Mesenchymal stem cell (in vitro differentiated cells and primary cell): ENCODE results near the gene TERB1.

Source experiments
- DNase-seq: peaks from one replicate; pipeline ENCODE4 v3.0.0-alpha.2; 2013
- H2AFZ ChIP-seq: one replicate; pipeline ENCODE4 v1.6.1; 2013; ENCODE audit warnings: low read depth, mild to moderate bottlenecking, control low read depth, inconsistent platforms, low read length, moderate library complexity
- H2AK5ac ChIP-seq: 2 replicates; pipeline ENCODE4 v1.6.1; 2013; ENCODE audit warnings: low read length, moderate library complexity, mild to moderate bottlenecking, inconsistent platforms; ENCODE audit not compliant: severe bottlenecking
- H2BK120ac ChIP-seq: one replicate; pipeline ENCODE4 v1.6.1; 2013; ENCODE audit warnings: low read depth, mild to moderate bottlenecking, inconsistent platforms, low read length, moderate library complexity
- H2BK12ac ChIP-seq, 2 experiments: one replicate each; pipeline ENCODE4 v1.6.1; 2013; ENCODE audit warnings: inconsistent platforms in 2 of 2, low read length in 2 of 2, mild to moderate bottlenecking in 2 of 2, moderate library complexity in 2 of 2, control low read depth in 1 of 2
- H2BK15ac ChIP-seq: one replicate; pipeline ENCODE4 v1.6.1; 2013; ENCODE audit warnings: mild to moderate bottlenecking, low read depth, inconsistent platforms; ENCODE audit not compliant: poor library complexity, severe bottlenecking
- H2BK5ac ChIP-seq: 2 replicates; pipeline ENCODE4 v1.6.1; 2013; ENCODE audit warnings: low read depth, mild to moderate bottlenecking, low read length, control low read depth, inconsistent platforms; ENCODE audit not compliant: poor library complexity, severe bottlenecking
- H3K14ac ChIP-seq, 2 experiments: one replicate each; pipeline ENCODE4 v1.6.1; 2013; ENCODE audit warnings: inconsistent platforms in 2 of 2, low read length in 2 of 2, control low read depth in 1 of 2, mild to moderate bottlenecking in 1 of 2, moderate library complexity in 1 of 2
- H3K18ac ChIP-seq, 2 experiments: one replicate each; pipeline ENCODE4 v1.6.1; 2013; ENCODE audit warnings: inconsistent platforms in 2 of 2, low read length in 2 of 2, control low read depth in 1 of 2, low read depth in 1 of 2, mild to moderate bottlenecking in 1 of 2
- H3K23ac ChIP-seq, 2 experiments: one replicate each; pipeline ENCODE4 v1.6.1; 2013; ENCODE audit warnings: inconsistent platforms in 2 of 2, low read length in 2 of 2, mild to moderate bottlenecking in 2 of 2, moderate library complexity in 2 of 2, control low read depth in 1 of 2
- H3K27ac ChIP-seq: 2 replicates; pipeline ENCODE4 v1.5.1; 2013; ENCODE audit warnings: mild to moderate bottlenecking, moderate library complexity, low read length, control low read depth, inconsistent platforms; ENCODE audit not compliant: poor library complexity, severe bottlenecking
- H3K27me3 ChIP-seq, 2 experiments: 2 replicates each; pipeline versions ENCODE4 v1.6.1 to v1.7.0; 2013; ENCODE audit warnings: low read length in 2 of 2, mild to moderate bottlenecking in 2 of 2, moderate library complexity in 2 of 2, control low read depth in 1 of 2, inconsistent platforms in 1 of 2; ENCODE audit not compliant: control insufficient read depth in 1 of 2, insufficient read depth in 1 of 2
- H3K36me3 ChIP-seq, 2 experiments: 2 replicates each; pipeline versions ENCODE4 v1.6.1 to v1.7.0; 2013; ENCODE audit warnings: low read length in 2 of 2, control low read depth in 1 of 2, inconsistent platforms in 1 of 2, low read depth in 1 of 2, mild to moderate bottlenecking in 1 of 2; ENCODE audit not compliant: insufficient read depth in 2 of 2, control insufficient read depth in 1 of 2
- H3K4ac ChIP-seq, 2 experiments: one replicate each; pipeline ENCODE4 v1.6.1; 2013; ENCODE audit warnings: inconsistent platforms in 2 of 2, low read length in 2 of 2, mild to moderate bottlenecking in 2 of 2, moderate library complexity in 2 of 2, control low read depth in 1 of 2, low read depth in 1 of 2
- H3K4me1 ChIP-seq: 2 replicates; pipeline ENCODE4 v1.6.1; 2013; ENCODE audit warnings: low read depth, low read length, control low read depth; ENCODE audit not compliant: control insufficient read depth, insufficient read depth
- H3K4me2 ChIP-seq: 2 replicates; pipeline ENCODE4 v1.6.1; 2013; ENCODE audit warnings: low read length, mild to moderate bottlenecking, inconsistent platforms; ENCODE audit not compliant: poor library complexity, severe bottlenecking
- H3K4me3 ChIP-seq, 2 experiments: 2 replicates each; pipeline versions ENCODE4 v1.5.1 to v1.7.0; 2013; ENCODE audit warnings: low read length in 2 of 2, mild to moderate bottlenecking in 2 of 2, control low read depth in 1 of 2, low read depth in 1 of 2; ENCODE audit not compliant: insufficient read depth in 1 of 2
- H3K79me1 ChIP-seq: replicated peaks from 2 replicates; pipeline ENCODE4 v1.6.1; 2013; ENCODE audit warnings: mild to moderate bottlenecking, control low read depth, low read length, inconsistent platforms; ENCODE audit not compliant: poor library complexity, severe bottlenecking
- H3K9ac ChIP-seq: 2 replicates; pipeline ENCODE4 v1.7.0; 2013; ENCODE audit warnings: mild to moderate bottlenecking, low read length, moderate library complexity
- H3K9me3 ChIP-seq: 2 replicates; pipeline ENCODE4 v1.7.0; 2013; ENCODE audit warnings: mild to moderate bottlenecking, low read length; ENCODE audit not compliant: control insufficient read depth
- H4K8ac ChIP-seq: one replicate; pipeline ENCODE4 v1.6.1; 2013; ENCODE audit warnings: inconsistent platforms, mild to moderate bottlenecking, low read length, moderate library complexity
- H4K91ac ChIP-seq: one replicate; pipeline ENCODE4 v1.6.1; 2013; ENCODE audit warnings: mild to moderate bottlenecking, low read length, inconsistent platforms
- WGBS: methylation state at CpG from one replicate; pipeline ENCODE4 v1.1.7; 2013; ENCODE audit warnings: mixed read lengths; 5-methylcytosine and 5-hydroxymethylcytosine counted together

The TERB1 gene

DNA sequence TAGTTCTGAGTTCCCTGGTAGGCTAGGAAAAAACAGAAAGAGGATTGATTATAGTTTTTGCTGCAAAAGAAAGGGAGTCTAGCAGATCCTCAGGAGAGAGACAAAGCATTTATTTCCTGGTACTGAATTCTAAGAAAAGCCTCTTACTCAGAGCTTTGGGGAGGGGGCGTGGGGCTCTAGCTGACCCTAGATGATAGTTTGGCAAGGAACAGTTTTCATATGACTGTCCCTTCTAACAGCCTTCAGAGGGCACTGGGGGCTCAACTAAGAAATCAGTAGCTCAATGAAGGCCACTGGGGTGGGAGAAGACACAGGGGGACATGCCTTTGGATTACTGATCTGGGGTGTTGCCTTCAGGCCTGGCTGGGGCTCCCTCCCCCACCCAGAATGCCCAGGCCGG is 46.8 kb upstream of the TERB1 start:
- no peak overlapping the region for H3K18ac ChIP-seq
- H3K4me1 ChIP-seq: peaks cover 19% of the 10 kb centered on the region
- H4K8ac ChIP-seq: no peak overlapping the region
- no peak overlapping the region for H2BK12ac ChIP-seq
- peaks cover 66 to 74% of the 10 kb centered on the region in 2 experiments for H3K27me3 ChIP-seq
- H3K36me3 ChIP-seq: peaks cover 0 to 5% of the 10 kb centered on the region in 2 experiments
- no peak overlapping the region for H2AFZ ChIP-seq
- H4K91ac ChIP-seq: no peak overlapping the region
- no peak overlapping the region for H3K4me2 ChIP-seq
- no peak overlapping the region for H2BK5ac ChIP-seq
- H3K9me3 ChIP-seq: no peaks in the 10 kb centered on the region
- H2AK5ac ChIP-seq: no peak overlapping the region
- 67% methylated on average over 2 of the region's 2 CpGs for WGBS
- H3K14ac ChIP-seq: no peak overlapping the region
- no peak overlapping the region for H2BK15ac ChIP-seq
- no peak overlapping the region for H3K4me3 ChIP-seq
- no peak overlapping the region for H3K4ac ChIP-seq
- H3K23ac ChIP-seq: no peak overlapping the region
- no peak overlapping the region for H3K9ac ChIP-seq
- no peak overlapping the region for H3K27ac ChIP-seq
- DNase-seq: no peak
- H3K79me1 ChIP-seq: no peaks in the 10 kb centered on the region
- no peak overlapping the region for H2BK120ac ChIP-seq

- Histone ChIP-seq H3K23ac (no peak overlapping the region), H4K91ac (no peak overlapping the region), H3K14ac (no peak overlapping the region), H3K9ac (no peak overlapping the region), H2BK5ac (no peak overlapping the region), H3K4ac (no peak overlapping the region), H3K36me3 (peaks cover 0 to 5% of the 10 kb centered on the region in 2 experiments), H3K4me3 (no peak overlapping the region), H3K27ac (no peak overlapping the region), H3K27me3 (peaks cover 66 to 78% of the 10 kb centered on the region in 2 experiments), H3K18ac (no peak overlapping the region), H2BK12ac (no peak overlapping the region), H2BK120ac (no peak overlapping the region), H3K4me2 (no peak overlapping the region), H2BK15ac (no peak overlapping the region), H2AK5ac (no peak overlapping the region), H3K4me1 (peaks cover 21% of the 10 kb centered on the region), H3K9me3 (no peaks in the 10 kb centered on the region), H2AFZ (no peak overlapping the region), H4K8ac (no peak overlapping the region), H3K79me1 (no peaks in the 10 kb centered on the region)
- no peak for DNase-seq
- WGBS: 70% methylated on average over 2 of the region's 6 CpGs
Measured at GRCh38 chr16:66847533-66848067, 46.2 kb upstream of the TERB1 start.

DNA sequence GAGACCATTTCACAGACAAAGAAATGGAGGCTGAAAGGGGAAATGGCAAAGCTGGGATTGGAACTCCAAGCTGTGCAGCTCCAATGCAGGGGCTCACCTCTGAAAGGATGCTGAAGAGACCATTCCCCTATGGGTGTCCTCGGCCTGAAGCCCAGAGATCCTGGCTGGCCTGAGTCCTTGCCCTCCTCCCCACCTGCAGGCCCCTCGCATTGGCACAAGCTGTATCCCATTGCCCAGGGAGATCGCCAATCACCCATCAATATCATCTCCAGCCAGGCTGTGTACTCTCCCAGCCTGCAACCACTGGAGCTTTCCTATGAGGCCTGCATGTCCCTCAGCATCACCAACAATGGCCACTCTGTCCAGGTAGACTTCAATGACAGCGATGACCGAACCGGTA is 45.4 kb upstream of the TERB1 start:
- Histone ChIP-seq H2BK5ac (no peak overlapping the region), H3K4me3 (no peak overlapping the region), H3K9ac (no peak overlapping the region), H2AK5ac (no peak overlapping the region), H3K9me3 (no peaks in the 10 kb centered on the region), H3K27ac (no peak overlapping the region), H2BK15ac (no peak overlapping the region), H3K27me3 (peaks cover 72 to 78% of the 10 kb centered on the region in 2 experiments), H3K36me3 (peaks cover 0 to 5% of the 10 kb centered on the region in 2 experiments), H4K8ac (no peak overlapping the region), H3K4me1 (peaks cover 21% of the 10 kb centered on the region), H2BK120ac (no peak overlapping the region), H4K91ac (no peak overlapping the region), H3K18ac (no peak overlapping the region), H3K23ac (no peak overlapping the region), H3K4ac (no peak overlapping the region), H2BK12ac (no peak overlapping the region), H3K79me1 (no peaks in the 10 kb centered on the region), H2AFZ (no peak overlapping the region), H3K14ac (no peak overlapping the region), H3K4me2 (no peak overlapping the region)
- 94% methylated on average over 6 of the region's 6 CpGs for WGBS
- no peak for DNase-seq

DNA sequence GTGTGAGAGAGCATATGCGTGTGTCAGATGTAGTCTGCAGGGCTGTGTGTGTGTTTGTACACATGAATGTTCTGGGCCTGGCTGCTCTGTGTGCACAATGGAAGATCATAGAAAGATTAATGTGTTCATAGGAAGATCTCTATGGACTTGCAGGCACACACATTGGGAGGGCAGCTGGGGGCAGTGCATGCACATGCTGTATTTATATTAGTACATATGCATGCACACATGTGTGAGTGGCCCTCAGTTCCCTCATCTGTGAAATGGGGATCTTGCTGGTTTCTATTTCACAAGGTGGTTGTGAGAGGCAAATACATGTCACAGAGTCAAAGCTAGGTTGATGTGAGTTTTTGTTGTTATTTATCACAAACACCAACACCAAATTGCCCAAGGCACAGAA is 44.9 kb upstream of the TERB1 start:
- peaks cover 21% of the 10 kb centered on the region for H3K4me1 ChIP-seq
- H3K9me3 ChIP-seq: no peaks in the 10 kb centered on the region
- no peak overlapping the region for H2BK120ac ChIP-seq
- no peak overlapping the region for H2BK5ac ChIP-seq
- no peak overlapping the region for H2BK15ac ChIP-seq
- H3K27me3 ChIP-seq: peaks cover 75 to 77% of the 10 kb centered on the region in 2 experiments
- no peak overlapping the region for H4K91ac ChIP-seq
- H3K18ac ChIP-seq: no peak overlapping the region
- H3K23ac ChIP-seq: no peak overlapping the region
- H3K4me2 ChIP-seq: no peak overlapping the region
- H3K14ac ChIP-seq: no peak overlapping the region
- no peak overlapping the region for H2BK12ac ChIP-seq
- no peak overlapping the region for H2AK5ac ChIP-seq
- peaks cover 0 to 5% of the 10 kb centered on the region in 2 experiments for H3K36me3 ChIP-seq
- no peak for DNase-seq
- H3K27ac ChIP-seq: no peak overlapping the region
- H2AFZ ChIP-seq: no peak overlapping the region
- H3K79me1 ChIP-seq: no peaks in the 10 kb centered on the region
- H3K9ac ChIP-seq: no peak overlapping the region
- WGBS: 91% methylated on average over 1 of the region's 1 CpG
- H4K8ac ChIP-seq: no peak overlapping the region
- no peak overlapping the region for H3K4ac ChIP-seq
- no peak overlapping the region for H3K4me3 ChIP-seq
